ENCODE results near the gene CASQ1.

GRCh38 chr1:160146107-160146506 lies 44.3 kb upstream of the CASQ1 start:
- TF ChIP-seq CTCF (conservative IDR thresholded peaks at IDR 0.05) (no peak), ZFX (IDR thresholded peaks at IDR 0.05) (no peak)

All from C4-2B (cell line).